CD4-positive, alpha-beta T cell treated with Interferon gamma for 1 hour (primary cell): Measurements from ENCODE around the gene TGM1.

ENCODE experiments used
- DNase-seq: peaks from one replicate; pipeline ENCODE4 v3.0.0-alpha.2; 2020

TGM1 gene

DNA sequence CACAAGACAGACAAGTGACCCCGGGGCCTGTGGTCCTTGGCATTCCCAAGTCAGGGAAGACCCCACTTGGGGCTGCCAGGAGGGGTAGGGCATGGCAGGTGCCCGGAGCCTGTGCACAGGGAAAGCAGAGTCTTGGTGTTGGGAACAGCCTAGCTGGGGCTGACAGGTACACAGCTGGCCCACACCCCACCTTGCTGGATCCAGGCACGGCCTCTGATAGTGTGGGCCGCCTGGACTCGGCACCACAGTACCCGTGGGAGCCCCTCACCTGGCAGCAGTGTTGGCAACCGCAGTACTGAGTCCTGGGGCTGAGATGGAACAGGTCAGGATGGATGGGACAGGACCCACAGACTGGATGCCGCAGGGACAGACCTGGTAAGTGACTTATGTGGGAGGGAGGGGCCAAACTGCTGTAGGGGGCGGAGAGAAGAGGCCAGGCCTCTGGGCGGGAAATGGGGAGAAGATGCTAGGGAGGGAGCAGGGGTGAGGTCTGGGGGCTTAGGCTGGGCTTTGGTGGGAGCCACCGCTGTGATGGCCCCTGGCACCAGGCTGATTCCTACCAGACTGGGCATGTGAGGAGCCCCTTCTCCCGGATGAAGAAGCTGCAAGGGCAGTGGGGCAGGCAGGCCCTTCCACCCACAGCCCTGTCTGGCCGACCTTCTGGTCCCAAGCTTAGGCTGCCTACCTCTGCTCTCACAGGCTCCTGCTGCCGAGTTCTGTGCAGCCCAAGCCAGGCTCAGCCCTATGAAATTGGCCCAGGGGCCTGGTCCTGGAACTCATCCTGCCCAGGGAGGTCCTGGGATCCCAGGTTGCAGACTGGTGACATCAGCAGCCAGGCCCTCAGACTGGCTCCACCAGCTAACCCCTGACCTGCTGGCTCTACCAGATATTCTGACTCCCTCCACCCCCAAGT is at the start of gene TGM1:
Gene TGM1, minus strand, starts transcription at position 357 of the 913 bp plus-strand sequence. CDS start 825 bp downstream, outside the sequence.
- DNase-seq, result no peak

DNA sequence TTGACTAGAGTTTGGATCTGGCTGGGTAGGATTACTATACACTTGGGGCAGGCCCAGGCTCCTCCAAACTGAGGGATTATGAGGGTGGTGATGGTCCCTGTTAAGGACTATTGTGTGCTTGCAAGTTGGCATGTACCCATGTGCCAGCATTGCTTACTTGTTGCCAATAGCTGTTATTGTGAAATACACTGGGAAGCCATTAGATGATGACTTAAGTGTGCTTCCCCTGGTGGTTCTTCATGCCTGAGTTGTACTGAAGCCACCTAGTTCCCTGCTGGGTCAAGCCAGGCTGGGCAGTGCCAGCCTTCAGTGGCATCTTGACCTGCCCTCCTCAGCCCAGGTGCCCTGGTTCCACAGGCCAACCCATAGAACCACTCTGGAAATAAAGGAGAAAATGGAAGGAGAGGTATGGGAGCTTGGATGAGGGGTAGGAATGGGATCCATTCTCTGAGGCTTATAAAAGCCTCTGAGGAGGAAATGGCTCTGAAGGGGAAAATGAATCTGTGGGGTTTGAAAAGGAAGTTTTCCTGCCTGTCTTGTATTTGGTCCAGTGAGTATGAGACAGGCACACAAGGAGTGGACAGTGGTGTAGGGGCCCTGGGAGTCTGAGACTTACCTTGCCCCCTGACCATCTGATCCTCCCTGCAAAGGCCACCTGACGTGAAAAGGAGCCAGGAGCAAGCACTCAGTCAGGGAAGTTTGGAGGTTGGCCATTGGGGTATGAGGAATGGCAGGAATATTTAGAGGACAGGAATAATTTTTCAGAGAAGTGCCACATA is 49.0 kb upstream of the TGM1 start:
- no peak for DNase-seq

DNA sequence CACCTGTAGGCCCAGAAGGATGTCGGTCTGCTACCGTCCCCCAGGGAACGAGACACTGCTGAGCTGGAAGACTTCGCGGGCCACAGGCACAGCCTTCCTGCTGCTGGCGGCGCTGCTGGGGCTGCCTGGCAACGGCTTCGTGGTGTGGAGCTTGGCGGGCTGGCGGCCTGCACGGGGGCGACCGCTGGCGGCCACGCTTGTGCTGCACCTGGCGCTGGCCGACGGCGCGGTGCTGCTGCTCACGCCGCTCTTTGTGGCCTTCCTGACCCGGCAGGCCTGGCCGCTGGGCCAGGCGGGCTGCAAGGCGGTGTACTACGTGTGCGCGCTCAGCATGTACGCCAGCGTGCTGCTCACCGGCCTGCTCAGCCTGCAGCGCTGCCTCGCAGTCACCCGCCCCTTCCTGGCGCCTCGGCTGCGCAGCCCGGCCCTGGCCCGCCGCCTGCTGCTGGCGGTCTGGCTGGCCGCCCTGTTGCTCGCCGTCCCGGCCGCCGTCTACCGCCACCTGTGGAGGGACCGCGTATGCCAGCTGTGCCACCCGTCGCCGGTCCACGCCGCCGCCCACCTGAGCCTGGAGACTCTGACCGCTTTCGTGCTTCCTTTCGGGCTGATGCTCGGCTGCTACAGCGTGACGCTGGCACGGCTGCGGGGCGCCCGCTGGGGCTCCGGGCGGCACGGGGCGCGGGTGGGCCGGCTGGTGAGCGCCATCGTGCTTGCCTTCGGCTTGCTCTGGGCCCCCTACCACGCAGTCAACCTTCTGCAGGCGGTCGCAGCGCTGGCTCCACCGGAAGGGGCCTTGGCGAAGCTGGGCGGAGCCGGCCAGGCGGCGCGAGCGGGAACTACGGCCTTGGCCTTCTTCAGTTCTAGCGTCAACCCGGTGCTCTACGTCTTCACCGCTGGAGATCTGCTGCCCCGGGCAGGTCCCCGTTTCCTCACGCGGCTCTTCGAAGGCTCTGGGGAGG is 47.9 kb upstream of the TGM1 start, which contains the start of gene LTB4R:
Gene LTB4R, plus strand, starts transcription at position 857 of the 959 bp plus-strand sequence. CDS start 4,150 bp downstream, outside the sequence.
- peak; percentile 76 for DNase-seq

DNA sequence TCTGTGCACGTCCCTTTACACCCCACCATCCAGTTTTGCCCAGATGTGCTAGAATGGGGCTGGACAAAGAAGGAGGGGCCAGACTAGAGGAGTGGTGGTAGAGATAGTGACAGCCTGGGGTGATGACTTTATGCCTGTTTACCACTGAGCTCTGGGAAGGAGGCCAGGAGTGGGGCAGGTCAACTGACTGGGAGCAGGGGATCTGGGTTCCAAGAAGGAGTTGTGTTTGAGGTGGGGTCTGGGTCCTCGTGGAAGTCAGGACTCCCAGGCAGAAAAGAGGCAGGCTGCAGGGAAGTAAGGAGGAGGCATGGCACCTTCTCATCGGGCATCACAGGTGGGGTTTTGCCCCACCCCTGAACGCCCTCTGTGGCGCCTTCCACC is 47.3 kb upstream of the TGM1 start:
- DNase-seq, result no peak

DNA sequence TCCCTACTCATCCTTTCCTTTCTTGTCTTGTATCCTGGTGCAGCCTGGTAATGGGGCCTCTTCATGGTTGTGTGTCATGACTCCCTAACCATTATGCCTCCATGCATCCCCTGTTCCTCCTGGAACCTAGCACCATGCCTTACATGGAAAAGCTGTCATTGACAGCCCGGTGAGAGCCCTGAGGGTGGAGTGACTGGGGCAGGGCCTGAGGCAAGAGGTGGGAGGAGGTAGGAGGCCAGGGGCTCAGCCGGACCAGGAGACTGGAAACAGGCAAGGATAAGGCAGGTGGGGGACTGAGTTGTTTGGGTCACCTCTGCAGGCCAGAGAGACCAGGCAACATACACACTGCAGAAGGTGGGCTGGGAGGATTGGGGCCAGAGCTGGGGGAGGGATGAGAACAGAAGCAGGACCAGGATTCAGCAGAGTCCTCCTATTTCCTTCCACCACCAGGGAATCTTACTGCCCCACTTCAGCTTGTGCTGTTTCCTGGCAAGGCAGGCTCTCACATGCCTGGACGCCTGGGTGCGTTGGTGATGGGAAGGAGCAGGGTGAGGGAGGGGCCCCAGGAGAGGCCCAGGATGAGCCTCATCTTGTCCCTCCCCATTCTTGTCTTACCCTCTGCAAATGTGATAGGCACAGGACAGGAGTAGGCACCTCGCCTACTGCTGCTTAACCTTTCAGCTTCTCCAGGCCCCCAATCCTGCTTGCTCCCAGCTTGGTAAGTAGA is 46.7 kb upstream of the TGM1 start, which contains the start of gene LTB4R2:
Gene LTB4R2, plus strand, starts transcription at position 603 of the 727 bp plus-strand sequence. CDS start 525 bp downstream, outside the sequence.
- no peak for DNase-seq

DNA sequence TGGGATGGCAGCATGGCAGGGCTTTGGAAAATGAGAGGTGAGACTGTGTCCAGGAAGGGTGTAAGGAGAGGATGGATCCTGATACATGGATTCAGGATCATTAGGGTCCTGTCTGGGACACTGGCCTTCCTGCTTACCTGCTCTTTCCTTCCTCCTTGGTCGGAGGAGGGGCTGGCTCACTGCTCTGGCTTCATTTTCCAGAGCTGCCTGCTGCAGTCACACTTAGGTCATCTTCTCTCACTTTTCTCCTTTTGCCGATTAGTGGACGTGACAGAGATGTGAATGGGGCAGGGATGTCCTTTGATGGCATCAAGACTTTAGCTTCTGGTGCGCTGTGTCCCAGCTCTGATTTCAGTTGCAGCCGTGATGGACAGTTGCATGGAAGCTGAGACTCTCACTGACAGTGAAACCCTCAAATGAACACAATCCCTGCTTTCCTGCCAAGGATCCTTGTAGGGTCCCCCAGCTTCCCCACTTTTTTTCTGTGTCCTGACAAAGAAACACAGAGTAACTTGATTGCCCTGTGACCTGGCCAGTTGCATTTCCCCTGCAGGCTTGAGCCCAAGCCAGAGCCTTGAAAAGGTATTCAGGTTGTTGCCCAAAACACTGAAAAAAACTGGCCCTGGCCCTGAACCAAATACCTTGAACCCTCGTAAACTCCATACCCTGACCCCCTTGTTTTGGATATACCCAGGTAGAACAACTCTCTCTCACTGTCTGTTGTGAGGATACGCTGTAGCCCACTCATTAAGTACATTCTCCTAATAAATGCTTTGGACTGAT is 45.6 kb upstream of the TGM1 start:
- no peak for DNase-seq

DNA sequence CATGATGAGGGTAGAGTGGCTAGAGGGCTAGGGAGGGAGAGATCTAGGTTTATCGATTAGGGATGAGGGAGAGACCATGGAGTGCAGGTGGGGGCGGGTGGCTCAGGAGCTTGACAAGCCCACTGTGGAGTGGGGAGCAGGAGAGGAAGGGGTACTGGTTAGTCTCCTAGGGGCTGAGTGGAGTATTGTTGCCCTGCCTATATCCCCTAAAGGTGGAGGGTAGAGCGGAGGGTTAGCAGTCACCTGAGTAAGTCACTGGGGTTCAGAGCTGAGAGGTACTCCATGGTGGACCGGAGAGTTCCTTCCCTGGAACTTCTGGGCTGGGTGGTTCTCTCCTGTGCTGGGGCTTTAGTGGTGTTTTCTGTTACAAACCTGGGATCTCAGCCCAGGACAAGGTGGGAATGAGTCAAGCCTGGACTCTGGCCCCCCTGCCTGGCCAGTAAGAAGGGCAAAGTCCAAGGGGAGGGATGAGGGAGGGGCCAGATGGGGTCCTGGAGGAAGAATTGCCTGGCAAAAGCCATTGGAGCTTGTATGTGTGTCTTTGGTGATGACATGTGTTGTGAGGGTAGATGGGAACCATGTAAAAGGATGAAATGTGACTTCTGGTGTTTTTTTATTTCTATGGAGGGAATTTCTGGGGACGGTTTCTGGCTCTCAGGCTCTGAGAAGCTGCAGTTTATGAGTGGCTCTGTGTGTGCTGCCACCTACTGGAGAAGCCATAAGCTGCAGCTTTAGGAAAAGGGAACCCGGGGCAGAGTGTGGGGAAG is 44.8 kb upstream of the TGM1 start, which contains the start of gene CIDEB:
Gene CIDEB, minus strand, starts transcription at position 403 of the 767 bp plus-strand sequence. Its CDS starts 119 bp downstream, at position 284.
- DNase-seq, result peak; percentile 59

DNA sequence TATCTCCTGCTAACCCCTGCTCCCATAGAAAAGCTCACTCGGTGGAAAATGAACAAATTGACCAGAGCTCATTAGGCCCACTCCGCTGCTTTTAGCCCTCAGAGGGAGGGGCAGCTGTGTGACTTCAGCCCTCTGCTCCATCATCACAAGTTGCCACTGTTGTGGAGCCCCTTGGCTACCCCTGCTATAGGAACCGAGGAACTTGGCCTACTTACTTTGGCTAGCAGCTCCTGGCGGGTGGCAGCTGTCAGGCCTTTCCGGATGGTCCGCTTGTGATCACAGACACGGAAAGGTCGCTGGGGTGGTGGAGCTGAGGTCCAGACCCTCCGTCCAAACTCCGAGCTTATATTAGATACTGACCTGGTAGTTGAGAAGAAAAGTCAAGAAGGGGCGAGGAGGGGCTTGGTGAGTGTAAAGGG is 44.2 kb upstream of the TGM1 start:
- no peak for DNase-seq

DNA sequence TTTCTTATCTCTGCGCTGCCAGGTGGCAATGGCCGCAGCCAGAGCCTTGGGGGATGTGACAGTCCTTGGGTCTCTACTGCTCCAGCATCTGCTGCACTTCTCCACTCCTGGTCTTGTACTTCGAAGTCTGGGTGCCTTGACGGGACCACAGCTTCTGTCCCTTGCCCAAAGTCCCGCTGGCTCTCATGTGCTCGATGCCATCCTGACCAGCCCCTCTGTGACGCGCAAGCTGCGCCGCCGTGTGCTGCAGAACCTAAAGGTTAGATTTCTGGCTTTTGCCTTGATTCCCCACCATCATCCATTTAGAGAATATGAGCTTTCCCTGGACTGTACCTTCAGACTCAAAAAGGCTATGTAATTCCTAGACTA is 41.0 kb upstream of the TGM1 start:
- DNase-seq, result no peak

DNA sequence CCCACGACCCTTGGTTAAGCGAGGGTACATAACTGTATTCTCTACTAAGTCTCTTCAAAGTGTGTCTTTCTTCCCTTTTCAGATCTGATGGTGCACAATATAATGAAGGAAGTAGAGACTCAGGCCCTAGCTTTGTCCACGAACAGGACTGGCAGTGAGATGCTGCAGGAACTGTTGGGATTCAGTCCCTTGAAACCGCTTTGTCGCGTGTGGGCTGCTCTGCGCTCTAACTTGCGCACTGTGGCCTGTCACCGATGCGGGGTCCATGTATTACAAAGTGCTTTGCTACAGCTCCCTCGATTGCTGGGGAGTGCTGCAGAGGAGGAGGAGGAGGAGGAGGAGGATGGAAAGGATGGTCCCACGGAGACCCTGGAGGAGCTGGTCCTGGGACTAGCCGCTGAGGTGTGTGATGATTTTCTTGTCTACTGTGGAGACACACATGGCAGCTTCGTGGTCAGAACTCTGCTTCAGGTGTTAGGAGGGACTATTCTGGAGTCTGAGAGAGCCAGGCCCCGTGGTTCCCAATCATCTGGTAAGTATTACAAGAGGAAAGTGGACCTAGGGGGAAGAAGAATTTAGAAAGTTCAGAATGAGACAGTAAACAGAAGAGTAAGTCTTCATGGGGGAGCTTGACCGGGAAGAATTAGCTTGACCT is 37.5 kb upstream of the TGM1 start:
- no peak for DNase-seq

DNA sequence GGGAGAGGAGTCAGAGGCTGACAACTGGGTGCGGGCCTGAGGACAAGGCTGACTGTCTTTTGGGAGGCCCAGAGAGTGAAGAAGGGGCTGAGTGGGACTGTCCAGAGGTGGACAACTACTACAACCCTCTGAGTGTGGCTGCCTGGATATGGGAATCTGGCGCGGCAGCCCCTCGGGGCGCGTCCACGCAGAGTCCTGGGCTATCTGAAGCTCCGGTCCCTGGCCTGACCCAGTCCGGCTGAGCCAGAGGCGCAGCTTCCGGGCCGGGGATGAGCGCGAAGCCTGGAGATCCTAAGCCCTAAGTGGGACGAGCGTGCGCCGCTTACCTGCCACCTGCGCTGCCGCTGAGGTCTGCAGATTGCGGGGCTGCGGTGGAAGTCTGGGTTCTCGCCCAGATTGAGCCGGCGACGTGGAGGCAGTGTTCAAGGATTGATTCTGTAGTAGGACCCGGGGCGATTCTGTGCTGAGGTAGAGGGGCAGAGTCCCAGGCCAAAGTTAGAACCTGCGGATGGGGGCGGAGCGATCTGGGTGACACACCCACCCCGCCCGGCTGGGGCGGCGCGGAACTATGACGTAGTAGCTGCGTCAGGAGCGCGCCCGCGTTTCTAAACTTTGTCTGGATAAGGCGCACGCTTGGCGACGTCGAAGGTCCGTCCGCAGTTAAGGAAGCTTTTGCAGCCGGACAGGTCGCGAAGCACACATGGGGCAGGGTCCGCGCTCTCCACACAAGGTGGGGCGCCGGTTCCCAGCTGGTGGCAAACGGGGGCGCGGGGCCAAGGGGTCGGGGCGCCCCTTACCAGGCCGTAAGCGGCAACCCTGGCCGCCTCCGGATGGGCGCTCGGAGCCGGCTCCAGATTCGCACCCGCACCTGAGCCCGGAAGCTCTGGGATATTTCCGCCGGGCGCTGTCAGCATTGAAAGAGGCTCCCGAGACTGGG is 36.5 kb upstream of the TGM1 start, which contains the start of the genes DHRS1 and NOP9:
Gene DHRS1, minus strand, starts transcription at position 526 of the 937 bp plus-strand sequence. CDS start 674 bp downstream, outside the sequence.
Gene NOP9, plus strand, starts transcription at position 596 of the 937 bp plus-strand sequence. Its CDS starts 105 bp downstream, at position 701.
- peak; percentile 86 for DNase-seq

DNA sequence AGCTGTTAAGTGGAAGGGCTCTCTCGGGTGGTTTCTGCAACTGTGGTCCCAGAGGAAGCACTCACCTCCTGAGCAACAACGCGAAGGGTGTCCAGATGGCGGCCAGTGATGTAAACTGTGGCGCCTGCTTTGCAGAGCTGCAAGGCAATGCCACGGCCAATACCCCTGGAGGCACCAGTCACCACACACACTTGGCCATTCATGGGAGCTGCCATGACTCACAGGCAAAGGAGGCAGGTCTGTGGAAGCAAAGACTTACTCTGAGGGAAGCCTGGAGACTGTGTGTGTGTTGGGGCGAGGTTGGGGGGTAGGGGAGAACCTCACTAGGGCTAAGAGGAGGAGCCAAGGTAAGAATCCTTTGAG is 35.9 kb upstream of the TGM1 start:
- peak; percentile 20 for DNase-seq

DNA sequence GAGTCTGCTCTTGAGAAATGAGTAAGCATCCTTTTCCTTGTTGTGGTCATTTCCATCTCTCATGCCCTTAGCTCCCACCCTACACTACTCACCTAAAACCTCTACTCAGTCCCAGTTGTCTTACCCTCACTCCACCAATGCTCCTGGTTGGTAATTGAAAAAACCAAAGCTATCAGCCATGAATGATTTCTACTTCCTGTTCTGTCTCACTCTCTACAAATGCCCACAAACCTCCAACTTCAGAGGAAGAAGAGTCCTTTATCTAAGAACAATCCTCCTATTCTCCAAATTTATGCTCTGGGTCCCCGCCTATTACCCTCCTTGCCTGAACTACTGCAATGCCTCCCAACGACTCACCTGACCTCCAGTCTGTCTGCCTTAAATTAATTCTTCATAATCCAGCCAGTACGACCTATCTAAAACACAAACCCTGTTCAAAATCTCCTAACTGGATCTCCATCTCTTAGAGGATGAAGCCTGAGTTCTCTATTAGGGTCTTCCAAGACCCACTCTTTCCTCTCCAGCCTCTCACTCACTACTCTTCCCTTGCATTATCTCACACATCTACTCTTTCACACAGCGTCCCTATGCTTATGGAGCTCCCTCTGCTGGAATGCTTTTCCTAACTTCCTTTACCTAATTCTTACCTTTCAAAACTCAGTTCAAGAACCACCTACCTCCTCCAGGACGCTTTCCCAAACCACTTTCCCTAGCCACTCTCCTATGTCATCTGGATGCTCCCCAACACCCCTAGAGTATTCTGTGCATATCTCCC is 34.4 kb upstream of the TGM1 start:
- DNase-seq, result no peak

DNA sequence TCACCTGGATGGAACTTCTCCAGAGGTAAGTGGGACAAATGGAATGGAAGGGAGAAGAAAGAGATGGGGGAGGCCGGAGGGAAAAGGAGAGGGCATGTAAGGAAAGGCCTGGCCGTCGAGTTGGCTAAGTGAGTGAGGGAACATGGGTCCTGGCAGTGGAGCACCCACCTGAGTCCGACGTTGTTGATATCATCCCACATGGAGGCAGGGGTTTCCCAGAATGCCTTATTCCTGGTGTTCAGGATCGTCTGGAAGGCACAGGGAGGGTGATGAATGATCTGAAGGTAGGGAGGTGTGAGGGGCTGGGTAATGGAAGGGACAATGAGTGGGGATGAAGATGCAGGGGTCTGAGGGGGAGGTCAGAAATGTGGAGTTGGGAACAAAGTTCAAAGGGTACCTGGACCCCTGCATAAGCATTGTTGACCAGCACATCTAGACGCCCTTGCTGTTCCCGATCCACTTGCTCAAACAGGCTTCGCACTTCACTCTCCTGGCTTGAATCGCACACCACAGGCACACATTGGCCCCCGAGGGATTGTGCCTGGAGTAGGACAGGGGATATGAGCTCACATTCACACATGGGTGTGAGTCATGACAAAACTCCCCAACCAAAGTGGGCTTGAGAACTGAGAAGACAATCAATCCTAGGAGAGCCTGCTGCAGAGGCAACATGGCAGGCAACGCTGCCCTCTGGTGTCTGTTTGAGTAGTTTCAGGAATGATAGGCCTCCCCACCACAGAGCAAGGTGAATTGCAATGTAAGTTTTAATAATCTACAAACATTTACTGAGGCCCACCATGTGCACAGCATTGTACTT is 33.6 kb upstream of the TGM1 start:
- peak; percentile 80 for DNase-seq

DNA sequence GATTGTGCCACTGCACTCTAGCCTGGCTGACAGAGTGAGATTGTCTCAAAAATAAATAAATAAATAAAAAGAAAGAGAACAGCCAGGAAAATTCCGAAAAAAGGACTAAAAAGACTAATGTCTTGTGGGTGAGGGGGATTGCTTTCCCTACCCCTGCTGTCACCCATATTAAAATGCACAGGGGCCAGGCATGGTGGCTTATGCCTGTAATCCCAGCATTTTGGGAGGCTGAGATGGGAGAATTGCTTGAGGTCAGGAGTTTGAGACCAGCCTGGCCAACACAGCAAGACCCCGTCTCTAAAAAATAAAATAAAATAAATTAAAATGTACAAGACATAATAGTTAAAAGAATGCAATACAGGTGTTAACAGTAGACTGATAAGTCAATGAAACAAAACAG is 30.5 kb upstream of the TGM1 start:
- no peak for DNase-seq

DNA sequence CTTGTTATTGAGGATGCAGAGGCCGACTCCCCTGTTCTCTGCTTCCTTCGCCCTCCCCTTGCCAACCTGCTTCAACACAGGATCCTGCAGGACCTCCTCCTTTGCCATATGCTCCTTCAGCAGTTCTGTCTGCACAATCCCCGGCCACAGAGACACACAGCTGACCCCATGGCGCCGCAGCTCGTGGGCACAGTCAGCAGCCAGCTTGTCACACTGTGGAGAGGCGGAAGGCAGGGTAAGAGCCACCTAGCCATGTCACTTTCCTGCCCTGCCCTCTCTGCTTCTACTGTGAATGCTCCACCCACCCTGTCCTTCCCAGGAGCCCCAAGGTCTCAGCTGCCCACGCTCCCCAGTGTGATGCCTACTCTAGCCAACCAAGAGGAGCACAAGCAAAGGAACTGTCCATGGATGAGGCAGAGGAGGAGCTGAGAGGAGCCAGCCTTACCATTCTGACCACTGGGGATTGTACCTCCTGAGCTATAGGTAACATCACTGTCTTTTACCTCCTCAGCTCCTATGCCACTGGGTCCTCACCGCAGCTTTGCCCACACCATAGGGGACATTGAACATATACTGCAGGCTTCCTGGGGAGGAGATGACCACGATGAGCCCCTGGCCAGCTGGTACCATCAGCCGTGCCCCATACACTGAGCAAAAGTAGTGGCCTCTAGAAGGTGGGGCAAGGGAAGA is 29.3 kb upstream of the TGM1 start:
- DNase-seq, result no peak
